Neural cell (in vitro differentiated cells): ENCODE results near the gene CMTM7. TPM values are rescaled to one million over a fixed set of nuclear protein-coding genes. Genes with fewer than 3 reads are reported as not detected.

Experiments
- H2AFZ ChIP-seq: fragments of 200-600, 300-800 bp; sonication (generic), shearing (Covaris generic); 2 replicates; pipeline ENCODE4 v1.6.0; 2014; ENCODE audit warnings: low read depth, mild to moderate bottlenecking, antibody characterized with exemption, low read length, moderate library complexity
- H3F3A ChIP-seq: fragments of 200-600 bp; shearing (Covaris generic); 2 replicates; pipeline ENCODE4 v1.6.1; 2016; ENCODE audit warnings: mild to moderate bottlenecking, moderate library complexity, mixed read lengths, antibody characterized with exemption, low read length; ENCODE audit not compliant: insufficient read depth, poor library complexity, severe bottlenecking
- H3K27ac ChIP-seq: fragments of 200-600, 300-800 bp; sonication (generic), shearing (Covaris generic); 2 replicates; pipeline ENCODE4 v1.5.1; 2014; ENCODE audit warnings: mild to moderate bottlenecking, low read length, moderate library complexity
- H3K27me3 ChIP-seq: fragments of 300-800, 200-600 bp; sonication (generic), shearing (Covaris generic); 2 replicates; pipeline ENCODE4 v1.6.0; 2014; ENCODE audit warnings: mild to moderate bottlenecking, low read depth, low read length, moderate library complexity; ENCODE audit not compliant: insufficient read depth
- H3K36me3 ChIP-seq: fragments of 300-800, 200-600 bp; sonication (generic), shearing (Covaris generic); 2 replicates; pipeline ENCODE4 v1.5.1; 2014; ENCODE audit warnings: mild to moderate bottlenecking, antibody characterized with exemption, low read length, moderate library complexity; ENCODE audit not compliant: insufficient read depth
- H3K4me2 ChIP-seq: fragments of 300-800, 200-600 bp; sonication (generic), shearing (Covaris generic); 2 replicates; pipeline ENCODE4 v1.6.0; 2014; ENCODE audit warnings: mild to moderate bottlenecking, low read length
- H3K4me3 ChIP-seq: fragments of 300-800, 200-600 bp; sonication (generic), shearing (Covaris generic); 2 replicates; pipeline ENCODE4 v1.5.1; 2014; ENCODE audit warnings: mild to moderate bottlenecking, low read length, moderate library complexity
- H3K79me2 ChIP-seq: fragments of 200-600 bp; shearing (Covaris generic); replicated peaks from 2 replicates; pipeline ENCODE4 v1.6.0; 2014; ENCODE audit warnings: mild to moderate bottlenecking, low read length, moderate library complexity; ENCODE audit not compliant: insufficient read depth
- H3K9ac ChIP-seq: fragments of 300-800, 200-600 bp; sonication (generic), shearing (Covaris generic); 2 replicates; pipeline ENCODE4 v1.6.1; 2016; ENCODE audit warnings: mild to moderate bottlenecking, low read length, mixed read lengths
- H3K9me2 ChIP-seq: fragments of 200-600 bp; shearing (Covaris generic); 2 replicates; pipeline ENCODE4 v1.6.1; 2016; ENCODE audit warnings: mild to moderate bottlenecking, low read length, mixed read lengths; ENCODE audit not compliant: insufficient read depth
- H3K9me3 ChIP-seq: fragments of 200-600, 300-800 bp; sonication (generic), shearing (Covaris generic); 2 replicates; pipeline ENCODE4 v1.6.1; 2016; ENCODE audit warnings: mild to moderate bottlenecking, mixed run types, low read length, moderate library complexity, mixed read lengths
- H4K20me1 ChIP-seq: fragments of 200-600 bp; shearing (Covaris generic); 2 replicates; pipeline ENCODE4 v1.6.1; 2016; ENCODE audit warnings: mild to moderate bottlenecking, mixed run types; ENCODE audit not compliant: insufficient read depth
- EP300 ChIP-seq: fragments of 450-650 bp; conservative IDR thresholded peaks from 2 replicates; pipeline ENCODE4 v1.6.1; 2014; ENCODE audit warnings: antibody characterized with exemption, mild to moderate bottlenecking, moderate library complexity; ENCODE audit not compliant: poor library complexity, severe bottlenecking
- EZH2 ChIP-seq: fragments of 200-600, 300-800 bp; shearing (Covaris generic), sonication (generic); IDR thresholded peaks from 2 replicates; pipeline ENCODE4 v1.6.1; 2014; ENCODE audit warnings: antibody characterized with exemption, low read length, borderline replicate concordance, mild to moderate bottlenecking; ENCODE audit not compliant: insufficient read depth, poor library complexity, severe bottlenecking
- MXI1 ChIP-seq: fragments of 450-650 bp; conservative IDR thresholded peaks from 2 replicates; pipeline ENCODE4 v1.6.1; 2014; ENCODE audit warnings: antibody characterized with exemption, mild to moderate bottlenecking; ENCODE audit not compliant: poor library complexity, severe bottlenecking
- POLR2AphosphoS5 ChIP-seq: IDR thresholded peaks from 2 replicates; pipeline ENCODE4 v1.6.1; 2012
- RAD21 ChIP-seq: fragments of 450-650 bp; conservative IDR thresholded peaks from 2 replicates; pipeline ENCODE4 v1.6.1; 2014; ENCODE audit warnings: antibody characterized with exemption, mild to moderate bottlenecking, moderate library complexity
- REST ChIP-seq: IDR thresholded peaks from 2 replicates; pipeline ENCODE4 v1.6.1; 2012; ENCODE audit warnings: borderline replicate concordance
- SMC3 ChIP-seq: fragments of 450-650 bp; conservative IDR thresholded peaks from 2 replicates; pipeline ENCODE4 v1.6.1; 2014; ENCODE audit warnings: antibody characterized with exemption, mild to moderate bottlenecking, moderate library complexity; ENCODE audit not compliant: poor library complexity
- TAF1 ChIP-seq: IDR thresholded peaks from 2 replicates; pipeline ENCODE4 v1.6.1; 2012; ENCODE audit warnings: low read depth
- polyA plus RNA-seq: library from polyadenylated mRNA; depleted of rRNA; stranded (reverse); fragments of >200 nt; gene quantifications from 2 replicates; pipeline ENCODE4 v1.2.3, GENCODE V29; 2014
- TF ChIP-seq, protein P1 (sequence below): fragments of 450-650 bp; IDR thresholded peaks from 2 replicates; pipeline ENCODE4 v1.5.1; 2014; ENCODE audit warnings: antibody characterized with exemption, mild to moderate bottlenecking, moderate library complexity; ENCODE audit not compliant: poor library complexity, severe bottlenecking

CMTM7 gene
- polyA plus RNA-seq, 1 donor from 2014 or later, result 0.57 TPM

GRCh38 chr3:32443478-32443877 is 51.8 kb downstream of the CMTM7 start:
- H3K9me3 ChIP-seq, result no peaks in the 10 kb centered on the region
- no peaks in the 10 kb centered on the region for H3K27me3 ChIP-seq
- no peaks in the 10 kb centered on the region for H3F3A ChIP-seq
- H3K36me3 ChIP-seq, result no peaks in the 10 kb centered on the region
- no peak overlapping the region for H2AFZ ChIP-seq
- no peaks in the 10 kb centered on the region for H3K9me2 ChIP-seq
- H3K4me3 ChIP-seq, result no peak overlapping the region
- TF ChIP-seq RAD21 (no peak), EZH2 (no peak), MXI1 (no peak), EP300 (no peak), TAF1 (no peak), SMC3 (no peak), POLR2AphosphoS5 (no peak), REST (no peak)
- TF ChIP-seq, protein P1, sequence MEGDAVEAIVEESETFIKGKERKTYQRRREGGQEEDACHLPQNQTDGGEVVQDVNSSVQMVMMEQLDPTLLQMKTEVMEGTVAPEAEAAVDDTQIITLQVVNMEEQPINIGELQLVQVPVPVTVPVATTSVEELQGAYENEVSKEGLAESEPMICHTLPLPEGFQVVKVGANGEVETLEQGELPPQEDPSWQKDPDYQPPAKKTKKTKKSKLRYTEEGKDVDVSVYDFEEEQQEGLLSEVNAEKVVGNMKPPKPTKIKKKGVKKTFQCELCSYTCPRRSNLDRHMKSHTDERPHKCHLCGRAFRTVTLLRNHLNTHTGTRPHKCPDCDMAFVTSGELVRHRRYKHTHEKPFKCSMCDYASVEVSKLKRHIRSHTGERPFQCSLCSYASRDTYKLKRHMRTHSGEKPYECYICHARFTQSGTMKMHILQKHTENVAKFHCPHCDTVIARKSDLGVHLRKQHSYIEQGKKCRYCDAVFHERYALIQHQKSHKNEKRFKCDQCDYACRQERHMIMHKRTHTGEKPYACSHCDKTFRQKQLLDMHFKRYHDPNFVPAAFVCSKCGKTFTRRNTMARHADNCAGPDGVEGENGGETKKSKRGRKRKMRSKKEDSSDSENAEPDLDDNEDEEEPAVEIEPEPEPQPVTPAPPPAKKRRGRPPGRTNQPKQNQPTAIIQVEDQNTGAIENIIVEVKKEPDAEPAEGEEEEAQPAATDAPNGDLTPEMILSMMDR, result no peak
- H3K27ac ChIP-seq, result no peak overlapping the region
- no peak overlapping the region for H3K4me2 ChIP-seq
- no peak overlapping the region for H3K9ac ChIP-seq
- no peaks in the 10 kb centered on the region for H3K79me2 ChIP-seq
- H4K20me1 ChIP-seq, result no peaks in the 10 kb centered on the region

DNA sequence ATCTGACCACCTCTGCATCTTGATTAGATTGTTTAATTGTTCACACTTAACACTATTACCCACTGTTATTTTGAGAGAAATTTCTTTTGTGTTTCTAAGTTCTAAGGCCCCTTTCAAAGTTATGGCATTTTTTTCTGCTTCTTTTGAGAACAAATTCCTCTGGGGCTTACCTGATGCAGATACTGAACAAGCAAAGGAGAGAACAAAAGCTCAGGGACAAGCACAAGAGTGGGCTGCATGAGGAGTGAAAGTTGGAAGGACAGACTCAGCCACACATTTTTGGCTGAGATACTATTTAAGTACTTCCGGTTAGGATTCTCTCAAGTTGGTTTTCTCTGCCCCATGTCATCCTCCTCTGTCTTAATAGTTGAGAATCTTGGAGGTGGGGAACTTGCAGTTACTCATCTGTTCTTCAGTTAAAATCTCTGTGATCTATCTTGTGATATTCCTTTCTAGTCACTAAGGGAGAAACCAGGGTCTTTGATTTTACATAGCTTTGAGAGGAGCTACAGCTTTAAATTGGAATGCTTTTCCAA is 56.3 kb downstream of the CMTM7 start:
- H3K9me2 ChIP-seq, result no peaks in the 10 kb centered on the region
- H3K79me2 ChIP-seq, result no peaks in the 10 kb centered on the region
- no peak overlapping the region for H2AFZ ChIP-seq
- H3K27me3 ChIP-seq, result no peaks in the 10 kb centered on the region
- H3K9ac ChIP-seq, result no peak overlapping the region
- no peaks in the 10 kb centered on the region for H3F3A ChIP-seq
- no peaks in the 10 kb centered on the region for H4K20me1 ChIP-seq
- no peak for TF ChIP-seq RAD21
- TF ChIP-seq EZH2, result no peak
- TF ChIP-seq, protein P1, result no peak
- TF ChIP-seq MXI1, result no peak
- TF ChIP-seq POLR2AphosphoS5, result no peak
- TF ChIP-seq REST, result no peak
- TF ChIP-seq EP300, result no peak
- TF ChIP-seq TAF1, result no peak
- TF ChIP-seq SMC3, result no peak
- no peaks in the 10 kb centered on the region for H3K9me3 ChIP-seq
- H3K4me2 ChIP-seq, result no peak overlapping the region
- no peak overlapping the region for H3K4me3 ChIP-seq
- H3K36me3 ChIP-seq, result no peaks in the 10 kb centered on the region
- no peak overlapping the region for H3K27ac ChIP-seq
